T-helper 9 cell (primary cell): Measurements from ENCODE around the gene GPATCH8.

Experiments used
- DNase-seq: peaks from one replicate; pipeline ENCODE4 v3.0.0-alpha.2; 2020

Gene GPATCH8

GRCh38 chr17:44353672-44354331 is 149.4 kb downstream of the GPATCH8 start:
- DNase-seq, result no peak

DNA sequence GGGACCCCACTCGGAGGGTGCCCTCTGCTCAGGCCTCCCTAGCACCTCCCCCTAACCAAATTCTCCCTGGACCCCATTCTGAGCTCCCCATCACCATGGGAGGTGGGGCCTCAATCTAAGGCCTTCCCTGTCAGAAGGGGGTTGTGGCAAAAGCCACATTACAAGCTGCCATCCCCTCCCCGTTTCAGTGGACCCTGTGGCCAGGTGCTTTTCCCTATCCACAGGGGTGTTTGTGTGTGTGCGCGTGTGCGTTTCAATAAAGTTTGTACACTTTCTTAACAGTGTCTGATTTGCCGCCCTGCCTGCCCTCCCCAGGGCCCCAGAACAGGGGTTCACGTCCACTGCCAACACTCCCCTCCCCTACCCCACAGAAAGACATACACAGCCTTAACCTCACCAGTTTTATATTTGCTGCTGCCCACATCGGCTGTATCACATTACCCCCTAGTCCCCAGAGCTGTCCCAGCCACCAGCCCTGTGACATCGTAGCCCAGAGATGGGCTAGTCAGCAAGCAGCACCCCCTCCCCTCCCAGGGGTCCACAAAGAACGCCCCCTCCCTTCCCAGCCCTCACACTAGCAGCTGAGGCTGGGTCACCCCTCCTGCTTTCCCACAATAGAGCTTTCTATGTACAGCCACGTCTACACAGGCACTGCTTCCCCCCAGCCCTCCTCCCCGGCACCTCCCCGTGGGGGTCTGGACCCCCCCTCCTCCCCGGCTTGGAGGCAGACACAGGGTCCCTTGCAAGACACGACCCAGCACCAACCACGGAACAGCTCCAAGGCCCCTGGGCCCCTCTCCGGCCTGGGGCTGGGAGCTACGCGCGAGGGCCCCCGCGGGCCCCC is 150.2 kb downstream of the GPATCH8 start:
- no peak for DNase-seq

DNA sequence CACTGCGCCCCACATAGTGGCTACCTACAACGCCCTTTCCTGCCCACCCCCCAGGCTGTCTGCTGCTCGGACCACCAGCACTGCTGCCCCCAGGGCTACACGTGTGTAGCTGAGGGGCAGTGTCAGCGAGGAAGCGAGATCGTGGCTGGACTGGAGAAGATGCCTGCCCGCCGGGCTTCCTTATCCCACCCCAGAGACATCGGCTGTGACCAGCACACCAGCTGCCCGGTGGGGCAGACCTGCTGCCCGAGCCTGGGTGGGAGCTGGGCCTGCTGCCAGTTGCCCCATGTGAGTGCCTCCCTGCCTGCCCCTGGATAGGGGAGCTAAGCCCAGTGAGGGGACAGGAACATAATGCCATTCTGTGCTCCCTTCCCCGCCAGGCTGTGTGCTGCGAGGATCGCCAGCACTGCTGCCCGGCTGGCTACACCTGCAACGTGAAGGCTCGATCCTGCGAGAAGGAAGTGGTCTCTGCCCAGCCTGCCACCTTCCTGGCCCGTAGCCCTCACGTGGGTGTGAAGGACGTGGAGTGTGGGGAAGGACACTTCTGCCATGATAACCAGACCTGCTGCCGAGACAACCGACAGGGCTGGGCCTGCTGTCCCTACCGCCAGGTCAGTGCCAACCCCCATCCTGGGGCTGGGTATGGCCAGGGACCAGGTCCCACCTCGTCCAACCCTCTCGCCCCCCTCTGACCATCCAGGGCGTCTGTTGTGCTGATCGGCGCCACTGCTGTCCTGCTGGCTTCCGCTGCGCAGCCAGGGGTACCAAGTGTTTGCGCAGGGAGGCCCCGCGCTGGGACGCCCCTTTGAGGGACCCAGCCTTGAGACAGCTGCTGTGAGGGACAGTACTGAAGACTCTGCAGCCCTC is 151.0 kb downstream of the GPATCH8 start:
- DNase-seq, result no peak

GRCh38 chr17:44351464-44351863 is 151.7 kb downstream of the GPATCH8 start:
- no peak for DNase-seq

DNA sequence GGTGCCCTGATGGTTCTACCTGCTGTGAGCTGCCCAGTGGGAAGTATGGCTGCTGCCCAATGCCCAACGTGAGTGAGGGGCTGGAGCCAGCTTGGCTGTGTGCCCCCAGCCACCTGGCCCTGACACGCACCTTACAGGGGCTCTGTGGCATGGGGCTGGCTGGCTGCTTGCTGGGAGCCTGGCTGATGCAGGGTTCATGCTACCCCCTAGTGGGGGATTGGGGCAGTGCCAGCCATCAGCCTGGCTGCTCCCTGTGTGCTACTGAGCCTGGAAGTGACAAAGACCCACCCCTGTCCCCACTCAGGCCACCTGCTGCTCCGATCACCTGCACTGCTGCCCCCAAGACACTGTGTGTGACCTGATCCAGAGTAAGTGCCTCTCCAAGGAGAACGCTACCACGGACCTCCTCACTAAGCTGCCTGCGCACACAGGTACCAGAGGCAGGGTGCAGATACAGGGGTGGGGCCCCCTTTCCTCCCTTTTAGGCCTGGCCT is 152.4 kb downstream of the GPATCH8 start:
- DNase-seq, result peak; percentile 54

- DNase-seq, result no peak
These were observed 153.6 kb downstream of the GPATCH8 start for GRCh38 chr17:44349553-44350070.

- no peak for DNase-seq
These were observed 154.2 kb downstream of the GPATCH8 start for GRCh38 chr17:44348988-44349364.

DNA sequence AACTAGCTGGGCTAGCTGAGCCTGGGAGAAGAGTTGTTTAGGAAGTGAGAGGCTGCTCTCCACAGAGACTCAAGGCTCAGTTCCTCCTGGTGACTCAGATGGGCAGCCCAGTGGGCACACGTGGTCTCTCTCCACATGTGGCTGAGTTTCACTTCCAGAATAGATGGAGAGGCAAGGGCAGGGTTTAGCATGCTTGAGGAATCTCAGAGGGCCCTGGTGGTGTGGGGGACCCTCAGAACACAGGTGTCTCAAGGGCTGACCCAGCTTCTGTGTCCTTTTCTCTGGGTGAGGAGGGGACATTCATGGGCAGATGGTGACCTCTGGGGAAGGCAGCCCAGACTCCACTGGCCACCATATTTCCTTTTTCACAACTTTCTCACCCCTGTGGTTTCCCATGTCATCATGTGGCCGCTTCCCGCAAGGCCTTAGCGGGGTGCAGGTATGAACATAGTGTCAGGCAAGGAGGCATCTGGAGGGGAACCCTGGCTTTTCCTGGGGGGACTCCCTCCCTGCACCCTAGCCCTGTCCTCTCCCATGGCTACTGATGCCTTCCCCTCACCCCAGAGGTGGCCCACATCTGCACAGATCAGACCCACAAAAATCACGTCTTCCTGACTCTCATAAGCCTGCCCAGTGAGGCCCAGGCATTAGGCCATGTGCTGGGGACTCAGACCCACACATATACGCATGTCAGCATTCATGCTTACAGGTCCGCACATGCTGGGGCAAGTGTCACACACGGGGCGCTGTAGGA is 154.8 kb downstream of the GPATCH8 start:
- no peak for DNase-seq
